Measurements from ENCODE around the gene CALN1. TPM values are rescaled to one million over a fixed set of nuclear protein-coding genes. Genes with fewer than 3 reads are reported as not detected.

CALN1 gene
- total RNA-seq, 1 experiment from 2014 or later = not detected

- Mint-ChIP-seq H3K27ac (ENCODE audit: unreplicated experiment) (no peak overlapping the region), H3K36me3 (ENCODE audit: insufficient read depth, unreplicated experiment) (no peaks in the 10 kb centered on the region), H3K9me3 (ENCODE audit: unreplicated experiment) (peaks cover 13% of the 10 kb centered on the region), H3K27me3 (ENCODE audit: insufficient read depth, unreplicated experiment) (no peaks in the 10 kb centered on the region), H3K4me3 (ENCODE audit: unreplicated experiment) (no peak overlapping the region), H3K4me1 (ENCODE audit: low read depth, unreplicated experiment) (no peaks in the 10 kb centered on the region)
- H3K4me1 ChIP-seq = no peaks in the 10 kb centered on the region
- no TSS peak for BruUV-seq (replicated peaks)
- no peaks in the 10 kb centered on the region for H3K27me3 ChIP-seq (replicated peaks; ENCODE audit: control insufficient read depth, insufficient read depth, low read length)
- DNase-seq = no peak
- H3K9me3 ChIP-seq = no peaks in the 10 kb centered on the region
- H3K4me3 ChIP-seq (ENCODE audit: low read depth, low read length) = no peak overlapping the region
- intact Hi-C loops (cut with micrococcal nuclease; ENCODE audit: unreplicated experiment) = no loop called here
- TF ChIP-seq, protein P1, sequence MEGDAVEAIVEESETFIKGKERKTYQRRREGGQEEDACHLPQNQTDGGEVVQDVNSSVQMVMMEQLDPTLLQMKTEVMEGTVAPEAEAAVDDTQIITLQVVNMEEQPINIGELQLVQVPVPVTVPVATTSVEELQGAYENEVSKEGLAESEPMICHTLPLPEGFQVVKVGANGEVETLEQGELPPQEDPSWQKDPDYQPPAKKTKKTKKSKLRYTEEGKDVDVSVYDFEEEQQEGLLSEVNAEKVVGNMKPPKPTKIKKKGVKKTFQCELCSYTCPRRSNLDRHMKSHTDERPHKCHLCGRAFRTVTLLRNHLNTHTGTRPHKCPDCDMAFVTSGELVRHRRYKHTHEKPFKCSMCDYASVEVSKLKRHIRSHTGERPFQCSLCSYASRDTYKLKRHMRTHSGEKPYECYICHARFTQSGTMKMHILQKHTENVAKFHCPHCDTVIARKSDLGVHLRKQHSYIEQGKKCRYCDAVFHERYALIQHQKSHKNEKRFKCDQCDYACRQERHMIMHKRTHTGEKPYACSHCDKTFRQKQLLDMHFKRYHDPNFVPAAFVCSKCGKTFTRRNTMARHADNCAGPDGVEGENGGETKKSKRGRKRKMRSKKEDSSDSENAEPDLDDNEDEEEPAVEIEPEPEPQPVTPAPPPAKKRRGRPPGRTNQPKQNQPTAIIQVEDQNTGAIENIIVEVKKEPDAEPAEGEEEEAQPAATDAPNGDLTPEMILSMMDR (IDR thresholded peaks at IDR 0.05; ENCODE audit: insufficient read depth in 1 of 2, low read depth in 1 of 2, low read length in 1 of 2, severe bottlenecking in 1 of 2, unreplicated experiment in 1 of 2) = no peak
- no peaks in the 10 kb centered on the region for H3K36me3 ChIP-seq (ENCODE audit: control insufficient read depth, insufficient read depth, low read length)
- POLR2A ChIA-PET = no interaction called here
- CTCF ChIA-PET = no interaction called here
Measured at GRCh38 chr7:72123913-72124312, 288.2 kb downstream of the CALN1 start.

DNA sequence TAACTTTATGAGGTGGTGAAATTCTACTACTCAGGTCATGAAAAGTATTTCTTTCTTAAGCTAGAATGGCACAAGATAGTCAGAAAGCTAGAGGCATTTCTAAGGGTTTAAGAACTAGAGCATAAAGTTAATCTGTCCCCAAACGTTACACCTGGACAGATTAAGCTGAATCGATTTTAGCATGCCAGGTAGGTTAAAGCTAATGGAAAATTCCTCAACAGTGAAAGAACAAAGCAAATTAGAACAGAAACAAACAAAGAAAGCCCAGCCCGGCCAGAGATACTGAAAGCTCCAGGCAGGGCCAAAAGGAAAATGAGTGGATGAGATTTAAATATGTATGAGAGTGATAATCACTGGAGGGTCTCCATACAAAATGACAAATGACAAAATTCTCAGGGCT lies 293.8 kb downstream of the CALN1 start:
- Mint-ChIP-seq H3K36me3 (ENCODE audit: insufficient read depth, unreplicated experiment) (no peaks in the 10 kb centered on the region), H3K27ac (ENCODE audit: unreplicated experiment) (no peak overlapping the region), H3K27me3 (ENCODE audit: insufficient read depth, unreplicated experiment) (no peaks in the 10 kb centered on the region), H3K4me3 (ENCODE audit: unreplicated experiment) (no peak overlapping the region), H3K4me1 (ENCODE audit: low read depth, unreplicated experiment) (no peaks in the 10 kb centered on the region), H3K9me3 (ENCODE audit: unreplicated experiment) (peaks cover 28% of the 10 kb centered on the region)
- no peak overlapping the region for H3K4me3 ChIP-seq (ENCODE audit: low read depth, low read length)
- H3K4me1 ChIP-seq = no peaks in the 10 kb centered on the region
- no TSS peak for BruUV-seq (replicated peaks)
- no peaks in the 10 kb centered on the region for H3K36me3 ChIP-seq (ENCODE audit: control insufficient read depth, insufficient read depth, low read length)
- POLR2A ChIA-PET = no interaction called here
- no peaks in the 10 kb centered on the region for H3K9me3 ChIP-seq
- no peak for DNase-seq
- TF ChIP-seq, protein P1 (IDR thresholded peaks at IDR 0.05; ENCODE audit: insufficient read depth in 1 of 2, low read depth in 1 of 2, low read length in 1 of 2, severe bottlenecking in 1 of 2, unreplicated experiment in 1 of 2) = no peak
- intact Hi-C loops (cut with micrococcal nuclease; ENCODE audit: unreplicated experiment) = no loop called here
- no peaks in the 10 kb centered on the region for H3K27me3 ChIP-seq (replicated peaks; ENCODE audit: control insufficient read depth, insufficient read depth, low read length)
- CTCF ChIA-PET = no interaction called here

DNA sequence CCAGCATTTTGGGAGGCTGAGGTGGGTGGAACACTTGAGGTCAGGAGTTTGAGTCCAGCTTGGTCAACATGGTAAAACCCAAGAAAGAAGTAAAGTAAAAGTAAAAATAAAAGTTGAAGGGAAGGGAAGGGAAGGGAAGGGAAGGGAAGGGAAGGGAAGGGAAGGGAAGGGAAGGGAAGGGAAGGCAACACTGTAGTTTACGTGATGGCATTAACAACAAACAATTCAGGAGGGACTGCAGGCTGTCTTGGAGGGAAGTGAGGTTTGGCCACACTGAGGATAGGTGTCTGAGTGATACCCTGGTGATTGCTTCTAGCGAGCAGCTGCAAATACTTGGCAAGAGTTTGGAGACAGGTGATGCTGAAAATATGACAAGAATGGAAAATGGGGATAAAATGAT lies 298.0 kb downstream of the CALN1 start:
- Mint-ChIP-seq H3K36me3 (ENCODE audit: insufficient read depth, unreplicated experiment) (no peaks in the 10 kb centered on the region), H3K4me3 (ENCODE audit: unreplicated experiment) (no peak overlapping the region), H3K9me3 (ENCODE audit: unreplicated experiment) (peaks cover 28% of the 10 kb centered on the region), H3K27me3 (ENCODE audit: insufficient read depth, unreplicated experiment) (no peaks in the 10 kb centered on the region), H3K4me1 (ENCODE audit: low read depth, unreplicated experiment) (no peaks in the 10 kb centered on the region), H3K27ac (ENCODE audit: unreplicated experiment) (no peak overlapping the region)
- Histone ChIP-seq H3K36me3 (ENCODE audit: control insufficient read depth, insufficient read depth, low read length) (no peaks in the 10 kb centered on the region), H3K4me1 (no peaks in the 10 kb centered on the region), H3K9me3 (no peaks in the 10 kb centered on the region), H3K27me3 (replicated peaks; ENCODE audit: control insufficient read depth, insufficient read depth, low read length) (no peaks in the 10 kb centered on the region), H3K4me3 (ENCODE audit: low read depth, low read length) (no peak overlapping the region)
- BruUV-seq (replicated peaks) = no TSS peak
- CTCF ChIA-PET = no interaction called here
- no peak for DNase-seq
- TF ChIP-seq, protein P1 (IDR thresholded peaks at IDR 0.05; ENCODE audit: insufficient read depth in 1 of 2, low read depth in 1 of 2, low read length in 1 of 2, severe bottlenecking in 1 of 2, unreplicated experiment in 1 of 2) = no peak
- POLR2A ChIA-PET = no interaction called here
- intact Hi-C loops (cut with micrococcal nuclease; ENCODE audit: unreplicated experiment) = no loop called here

All from Caco-2 (cell line).